ENCODE data around the gene EFTUD2.
A peak's percentile ranks its signal among the peaks of the same experiment; 100 is the strongest.

Gene EFTUD2

GRCh38 chr17:44887016-44887415 lies 12.2 kb downstream of the EFTUD2 start:
- DNase-seq, result no peak

- DNase-seq, result no peak
Observed at GRCh38 chr17:44884941-44885340, 14.3 kb downstream of the EFTUD2 start.

GRCh38 chr17:44881145-44881544 lies 18.1 kb downstream of the EFTUD2 start:
- no peak for DNase-seq

DNA sequence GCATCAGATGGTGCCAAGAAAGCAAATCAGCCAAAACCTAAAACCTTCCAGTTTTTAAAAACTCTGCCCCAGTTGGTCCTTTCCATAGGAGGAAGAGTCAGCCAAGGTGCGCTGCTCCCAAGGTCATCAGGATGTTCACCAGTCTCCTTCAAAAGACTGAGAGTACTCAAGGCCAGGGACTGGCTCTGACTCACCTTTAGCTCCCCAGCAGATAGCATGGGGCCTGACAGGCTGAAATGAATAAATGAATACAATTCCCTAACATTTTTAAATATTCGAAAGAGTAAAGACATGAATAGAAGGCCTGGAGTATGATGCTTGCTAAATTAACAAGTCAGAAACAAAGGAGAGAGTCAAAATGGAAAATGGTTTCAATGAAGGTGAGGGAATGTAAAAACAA lies 19.2 kb downstream of the EFTUD2 start:
- no peak for DNase-seq

GRCh38 chr17:44879376-44879775 lies 19.9 kb downstream of the EFTUD2 start:
- DNase-seq, result no peak

DNA sequence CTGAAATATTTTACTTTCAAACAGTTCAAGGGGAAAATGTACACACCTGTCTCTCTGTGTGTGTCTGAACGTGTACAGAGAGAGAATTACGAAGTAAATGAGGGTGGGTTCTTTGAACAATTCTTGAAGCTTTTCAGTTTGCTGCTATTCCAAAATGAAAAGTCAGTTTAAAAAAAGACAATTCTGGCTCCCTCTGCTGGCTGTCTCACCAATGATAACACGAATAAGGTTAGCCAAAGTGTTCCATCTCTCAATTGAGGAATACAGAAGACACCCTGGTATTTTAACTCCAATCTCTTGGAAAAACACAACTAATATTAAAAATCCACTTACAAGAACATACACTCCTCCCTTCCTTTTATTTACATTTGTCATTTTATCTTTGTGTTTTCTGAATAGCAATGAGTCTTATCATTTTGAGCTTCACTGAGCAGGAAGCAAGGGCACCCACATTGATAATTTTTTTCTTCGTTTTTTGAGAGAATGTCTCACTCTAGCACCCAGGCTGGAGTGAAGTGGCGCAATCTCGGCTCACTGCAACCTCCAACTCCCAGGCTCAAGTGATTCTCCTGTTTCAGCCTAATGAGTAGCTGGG lies 20.5 kb downstream of the EFTUD2 start:
- peak; percentile 35 for DNase-seq

GRCh38 chr17:44877121-44877520 lies 22.1 kb downstream of the EFTUD2 start:
- DNase-seq, result no peak

GRCh38 chr17:44875761-44876160 lies 23.5 kb downstream of the EFTUD2 start:
- no peak for DNase-seq

DNA sequence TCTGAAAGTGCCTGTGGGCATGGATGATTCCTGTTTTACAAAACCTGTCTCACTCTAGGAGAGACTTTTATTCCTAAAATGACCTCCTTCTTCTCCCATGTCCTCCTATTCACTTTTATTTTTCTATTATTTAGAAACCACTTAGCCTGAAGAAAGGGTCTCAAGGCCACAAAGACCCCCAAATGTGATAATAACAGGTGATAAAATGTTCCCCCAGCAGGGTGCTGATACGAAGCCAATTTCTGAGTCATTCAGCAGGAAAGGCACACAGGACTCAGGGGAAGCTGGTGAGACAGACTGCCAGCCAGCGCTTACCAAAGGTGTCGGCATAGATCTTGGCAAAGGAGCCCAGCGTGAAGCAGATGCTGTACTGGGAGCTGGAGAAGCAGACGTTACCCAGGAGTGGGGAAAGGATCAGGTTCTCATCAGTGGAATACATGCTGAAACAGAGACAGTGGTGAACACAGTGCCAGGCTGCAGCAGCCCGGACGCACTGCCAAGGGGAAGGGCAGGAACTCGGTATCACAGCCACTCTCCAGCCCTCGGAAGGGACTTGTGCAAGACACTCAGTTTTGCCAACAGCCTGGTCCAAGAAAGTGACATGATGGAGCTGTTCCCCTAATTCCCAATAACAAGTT lies 27.0 kb downstream of the EFTUD2 start:
- DNase-seq, result no peak

DNA sequence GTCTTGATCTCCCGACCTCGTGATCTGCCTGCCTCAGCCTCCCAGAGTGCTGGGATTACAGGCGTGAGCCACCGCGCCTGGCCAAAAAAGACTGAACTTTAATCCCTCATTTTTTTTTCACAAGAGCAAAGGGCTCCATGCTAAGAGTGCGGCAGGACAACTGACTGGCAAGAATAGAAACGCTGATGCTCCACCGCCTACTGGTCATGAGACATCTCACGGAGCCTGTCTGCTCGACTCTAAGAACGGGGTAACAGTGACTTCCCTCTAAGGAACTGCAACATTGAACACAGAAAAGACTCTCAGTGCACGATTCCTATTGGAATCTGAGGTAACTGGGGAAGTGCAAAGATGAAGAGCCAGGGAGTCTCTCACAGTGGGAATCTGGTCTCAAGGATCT lies 27.7 kb downstream of the EFTUD2 start:
- DNase-seq, result no peak

- no peak for DNase-seq
Observed at GRCh38 chr17:44867841-44868240, 31.4 kb downstream of the EFTUD2 start.

GRCh38 chr17:44865931-44866330 lies 33.3 kb downstream of the EFTUD2 start:
- DNase-seq, result no peak

DNA sequence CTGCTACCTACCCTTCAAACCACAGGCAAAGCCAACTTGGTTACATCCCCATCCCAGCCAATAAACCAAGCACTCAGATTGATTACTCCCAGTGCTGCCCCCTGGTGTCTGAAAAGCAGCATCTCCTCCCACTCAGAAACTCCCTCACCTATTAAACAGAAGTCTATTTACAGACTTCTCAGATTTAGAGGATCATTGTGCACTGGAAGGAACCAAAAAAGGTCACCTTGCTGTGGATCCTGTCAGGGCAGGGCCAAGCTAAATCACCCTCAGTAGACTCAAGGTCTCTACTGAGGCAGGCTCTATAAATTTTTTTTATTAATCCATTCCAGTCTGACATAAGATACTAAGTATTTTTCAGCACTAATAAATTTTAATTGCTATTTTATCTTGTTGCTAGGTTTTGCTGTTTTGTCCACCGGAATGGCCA lies 34.0 kb downstream of the EFTUD2 start:
- peak; percentile 79 for DNase-seq

- DNase-seq, result no peak
Observed at GRCh38 chr17:44864831-44865230, 34.4 kb downstream of the EFTUD2 start.

DNA sequence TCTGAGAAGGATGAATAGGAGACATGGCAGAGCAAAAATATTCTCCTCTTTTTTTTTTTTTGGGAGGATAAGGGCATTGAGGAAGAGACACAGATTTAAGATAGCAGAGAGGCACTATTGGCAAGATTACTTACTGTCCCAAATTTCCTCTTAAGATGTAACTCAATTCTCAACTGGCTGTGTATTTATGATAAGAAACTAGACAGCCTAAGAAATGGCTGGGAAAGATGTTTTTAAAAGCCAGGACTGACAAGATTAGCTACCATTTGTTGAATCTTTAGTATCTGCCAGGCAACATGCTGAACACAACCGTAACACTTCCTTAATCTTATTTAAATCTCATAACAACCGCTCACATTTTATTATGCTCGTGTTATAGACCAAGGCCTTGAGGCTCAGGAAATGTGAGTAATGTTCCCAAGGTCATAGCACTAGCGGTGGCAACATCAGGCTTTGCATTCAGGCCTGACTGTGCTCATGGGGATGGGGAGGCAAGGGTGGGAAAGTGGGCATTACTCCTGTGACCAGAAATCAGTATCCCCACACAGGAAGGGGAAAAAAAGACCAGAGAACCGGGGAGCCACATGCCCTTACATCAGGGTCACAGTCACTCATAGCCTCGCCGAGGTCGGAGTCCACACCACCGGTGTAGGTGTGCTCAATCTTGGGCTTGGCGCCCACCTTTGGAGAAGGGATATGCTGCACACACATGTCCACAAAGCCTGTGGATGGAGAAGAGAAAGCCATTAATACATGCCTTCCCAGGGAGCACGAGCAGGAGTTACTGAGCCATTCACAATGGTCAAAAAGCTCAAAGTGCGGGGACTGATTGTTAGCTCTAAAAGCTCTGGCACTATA lies 36.0 kb downstream of the EFTUD2 start:
- no peak for DNase-seq

DNA sequence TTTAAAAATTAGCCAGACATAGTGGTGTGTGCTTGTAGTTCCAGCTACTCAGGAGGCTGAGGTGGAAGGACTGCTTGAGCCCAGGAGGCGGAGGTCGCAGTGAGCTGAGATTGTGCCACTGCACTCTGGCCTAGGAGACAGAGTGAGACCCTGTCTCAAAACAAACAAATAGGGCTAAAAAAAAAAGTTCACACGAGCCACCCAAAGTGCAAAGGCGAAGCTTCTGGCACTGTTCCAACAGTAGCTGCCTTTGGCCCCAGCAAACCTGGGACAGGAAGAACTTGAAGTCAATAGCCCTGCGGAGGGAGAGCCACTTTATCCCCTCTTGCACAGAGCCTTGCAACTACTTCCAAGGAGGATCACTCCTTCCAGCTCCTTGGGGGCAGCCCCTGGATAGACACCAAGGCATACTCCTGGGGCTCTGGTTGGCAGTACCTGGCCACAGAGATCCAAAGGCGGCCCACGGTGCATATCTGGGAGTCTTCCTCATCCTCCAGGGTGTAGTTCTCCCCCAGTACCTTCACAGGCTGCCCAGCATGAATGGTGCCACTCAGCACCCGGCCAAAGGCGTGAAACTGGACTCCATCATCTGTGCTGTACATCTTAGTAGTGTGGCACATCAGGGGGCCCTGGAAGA lies 36.8 kb downstream of the EFTUD2 start:
- no peak for DNase-seq

- no peak for DNase-seq
Observed at GRCh38 chr17:44859701-44860100, 39.5 kb downstream of the EFTUD2 start.

GRCh38 chr17:44854192-44854591 lies 45.1 kb downstream of the EFTUD2 start:
- DNase-seq, result no peak

GRCh38 chr17:44850612-44851011 lies 48.6 kb downstream of the EFTUD2 start:
- DNase-seq, result no peak

DNA sequence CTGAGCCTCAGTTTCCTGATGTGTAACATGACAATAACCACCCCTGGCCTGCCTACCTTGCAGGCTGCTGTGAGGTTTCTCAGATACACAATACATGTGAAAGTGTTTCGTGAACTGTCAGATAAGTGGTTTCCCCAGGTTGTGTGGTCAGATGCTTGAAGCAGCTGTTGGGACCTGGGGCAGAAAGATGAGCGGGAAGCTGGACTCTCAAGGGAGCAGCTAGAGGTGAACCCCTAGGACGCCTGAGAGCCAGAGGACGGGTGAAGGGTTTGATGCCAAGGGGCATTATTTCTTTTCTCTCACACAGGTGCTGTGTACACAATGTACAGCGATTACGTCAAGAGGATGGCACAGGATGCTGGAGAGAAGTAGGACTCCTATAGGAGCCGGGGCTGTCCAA lies 49.2 kb downstream of the EFTUD2 start:
- no peak for DNase-seq

DNA sequence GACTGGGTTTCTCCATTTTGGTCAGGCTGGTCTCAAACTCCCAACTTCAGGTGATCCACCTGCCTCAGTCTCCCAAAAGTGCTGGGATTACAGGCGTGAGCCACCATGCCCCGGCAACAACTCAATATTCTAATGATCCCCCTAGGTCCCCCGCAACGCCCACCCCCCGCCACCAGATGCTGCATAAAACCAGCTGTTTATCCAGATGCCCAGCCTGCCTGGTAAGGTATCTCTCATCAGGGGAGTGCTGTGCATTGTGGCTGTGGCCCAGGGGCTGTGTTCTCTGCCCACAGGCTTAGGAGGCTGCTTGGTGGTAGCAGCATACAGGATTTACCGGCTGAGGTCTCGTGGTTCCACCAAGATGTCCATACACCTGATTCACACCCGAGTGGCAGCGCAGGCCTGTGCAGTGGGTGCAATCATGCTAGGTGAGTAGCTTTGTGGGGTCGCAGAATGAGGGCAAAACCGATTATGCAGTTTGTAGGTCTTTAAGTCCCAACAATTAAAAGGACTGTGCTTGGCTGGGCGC lies 50.2 kb downstream of the EFTUD2 start:
- DNase-seq, result no peak

GRCh38 chr17:44848257-44848795 lies 50.9 kb downstream of the EFTUD2 start:
- DNase-seq, result no peak

DNA sequence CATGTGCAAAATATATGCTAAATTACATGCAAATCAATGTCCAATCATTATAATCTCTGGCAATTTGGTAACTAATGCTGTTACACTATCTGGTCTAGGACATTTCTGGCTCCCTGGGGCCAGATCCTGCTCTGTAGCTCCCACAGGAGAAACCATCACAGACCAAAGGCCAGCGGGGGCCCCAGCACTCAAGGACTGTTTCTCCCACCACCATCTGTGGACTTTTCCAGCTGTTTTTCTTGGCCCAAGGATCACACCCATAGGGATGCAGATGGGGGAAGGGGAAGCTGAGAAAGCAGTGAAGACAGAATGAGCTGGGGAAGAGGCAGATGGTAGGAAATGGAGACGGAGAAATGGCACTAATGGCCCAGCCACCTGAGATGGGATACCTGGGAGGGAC lies 51.7 kb downstream of the EFTUD2 start, which contains the start of gene HIGD1B:
TSS of gene HIGD1B (plus strand) at position 298 of the 400 bp plus-strand sequence. CDS start 270 bp downstream, outside the sequence.
- DNase-seq, result no peak
